HFFc6 (cell line): ENCODE measurements around the gene KLHDC7B. TPM values are rescaled to one million over a fixed set of nuclear protein-coding genes. Genes with fewer than 3 reads are reported as not detected.
"Not testable (repeated sequence)": the region's sequence is repeated elsewhere in the genome, so short reads cannot be mapped to it uniquely, and the experiment has no call there.

Experiments
- DNase-seq: peaks from one replicate; pipeline ENCODE4 v3.0.0-alpha.2; 2018
- H3K27ac Mint-ChIP-seq: 2 replicates; pipeline ENCODE4 v1.8.0; 2020; ENCODE audit warnings: mild to moderate bottlenecking, mixed read lengths
- H3K27me3 Mint-ChIP-seq: 2 replicates; pipeline ENCODE4 v1.8.0; 2021; ENCODE audit warnings: mild to moderate bottlenecking, moderate library complexity, mixed read lengths; ENCODE audit not compliant: insufficient read depth
- H3K36me3 Mint-ChIP-seq: 2 replicates; pipeline ENCODE4 v1.8.0; 2021; ENCODE audit warnings: low read depth, mixed read lengths
- H3K4me1 Mint-ChIP-seq: 2 replicates; pipeline ENCODE4 v1.8.0; 2020; ENCODE audit warnings: low read depth, mixed read lengths
- H3K4me3 Mint-ChIP-seq: 2 replicates; pipeline ENCODE4 v1.8.0; 2020; ENCODE audit warnings: mild to moderate bottlenecking, moderate library complexity, mixed read lengths
- H3K9me3 Mint-ChIP-seq: 2 replicates; pipeline ENCODE4 v1.8.0; 2020; ENCODE audit warnings: mild to moderate bottlenecking, mixed read lengths
- total RNA-seq, 6 experiments: library from RNA; stranded (reverse); fragmentation: NEBNext Ultra II Directional; extraction: Animal tissue kit (Norgen Biotek cat#: 25700); gene quantifications; 2 replicates in 1 of 6; 3 replicates in 5 of 6; pipeline ENCODE4 v1.2.3, GENCODE V29; 2021
- TF ChIP-seq, protein P1 (sequence below): fragments of 200-600 bp; sonication (generic); IDR thresholded peaks from 2 replicates; pipeline ENCODE4 v1.5.0; 2021; ENCODE audit warnings: antibody characterized with exemption, mild to moderate bottlenecking

The KLHDC7B gene
- total RNA-seq, 6 experiments from 2014 or later, result 0.05 TPM; not detected in 5

DNA sequence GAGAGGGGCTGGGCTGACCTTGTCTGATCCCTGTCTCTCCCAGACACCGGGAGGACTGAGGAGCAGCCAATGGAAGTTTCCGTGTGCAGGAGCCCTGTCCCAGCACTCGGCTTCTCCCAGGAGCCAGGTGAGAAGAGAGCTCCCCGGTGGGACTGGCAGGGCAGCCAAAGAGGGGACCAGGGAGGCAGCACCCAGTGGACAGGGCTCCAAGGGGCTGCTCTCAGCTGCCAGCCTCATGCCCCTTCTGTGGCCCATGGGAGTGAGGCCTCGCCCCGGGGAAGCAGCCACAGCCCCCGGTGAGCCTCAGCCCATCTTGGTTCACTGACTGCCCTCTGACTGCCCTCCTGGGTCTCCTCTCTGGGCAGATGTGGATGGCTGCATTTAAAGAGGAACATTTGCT lies 27.1 kb upstream of the KLHDC7B start:
- H3K36me3 Mint-ChIP-seq, result peaks cover 11% of the 10 kb centered on the region; the same call in 1 of the 2 replicates
- no peaks in the 10 kb centered on the region for H3K4me1 Mint-ChIP-seq
- H3K27me3 Mint-ChIP-seq, result no peaks in the 10 kb centered on the region
- TF ChIP-seq, protein P1, sequence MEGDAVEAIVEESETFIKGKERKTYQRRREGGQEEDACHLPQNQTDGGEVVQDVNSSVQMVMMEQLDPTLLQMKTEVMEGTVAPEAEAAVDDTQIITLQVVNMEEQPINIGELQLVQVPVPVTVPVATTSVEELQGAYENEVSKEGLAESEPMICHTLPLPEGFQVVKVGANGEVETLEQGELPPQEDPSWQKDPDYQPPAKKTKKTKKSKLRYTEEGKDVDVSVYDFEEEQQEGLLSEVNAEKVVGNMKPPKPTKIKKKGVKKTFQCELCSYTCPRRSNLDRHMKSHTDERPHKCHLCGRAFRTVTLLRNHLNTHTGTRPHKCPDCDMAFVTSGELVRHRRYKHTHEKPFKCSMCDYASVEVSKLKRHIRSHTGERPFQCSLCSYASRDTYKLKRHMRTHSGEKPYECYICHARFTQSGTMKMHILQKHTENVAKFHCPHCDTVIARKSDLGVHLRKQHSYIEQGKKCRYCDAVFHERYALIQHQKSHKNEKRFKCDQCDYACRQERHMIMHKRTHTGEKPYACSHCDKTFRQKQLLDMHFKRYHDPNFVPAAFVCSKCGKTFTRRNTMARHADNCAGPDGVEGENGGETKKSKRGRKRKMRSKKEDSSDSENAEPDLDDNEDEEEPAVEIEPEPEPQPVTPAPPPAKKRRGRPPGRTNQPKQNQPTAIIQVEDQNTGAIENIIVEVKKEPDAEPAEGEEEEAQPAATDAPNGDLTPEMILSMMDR, result no peak
- H3K4me3 Mint-ChIP-seq, result no peak overlapping the region
- DNase-seq, result no peak
- H3K9me3 Mint-ChIP-seq, result no peaks in the 10 kb centered on the region
- H3K27ac Mint-ChIP-seq, result no peak overlapping the region

DNA sequence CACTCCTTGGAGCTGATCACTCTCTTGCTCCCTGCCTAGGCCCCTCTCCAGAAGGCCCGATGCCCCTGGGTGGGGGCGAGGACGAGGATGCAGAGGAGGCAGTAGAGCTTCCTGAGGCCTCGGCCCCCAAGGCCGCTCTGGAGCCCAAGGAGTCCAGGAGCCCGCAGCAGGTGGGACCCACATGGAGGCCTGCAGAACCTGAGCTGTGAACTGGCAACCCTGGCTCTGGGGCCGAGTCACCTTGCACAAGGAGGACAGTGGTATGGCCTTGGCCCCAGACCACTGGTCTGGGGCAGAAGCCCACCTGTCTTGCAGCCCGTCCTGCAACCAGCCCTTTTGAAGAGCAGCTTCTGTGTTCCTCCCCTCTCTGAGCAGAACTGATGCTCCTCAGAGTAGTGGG lies 26.5 kb upstream of the KLHDC7B start:
- TF ChIP-seq, protein P1, result no peak
- H3K4me3 Mint-ChIP-seq, result no peak overlapping the region
- H3K27ac Mint-ChIP-seq, result no peak overlapping the region
- H3K4me1 Mint-ChIP-seq, result peaks cover under 1% of the 10 kb centered on the region; the same call in 1 of the 2 replicates
- DNase-seq, result no peak
- H3K9me3 Mint-ChIP-seq, result no peaks in the 10 kb centered on the region
- H3K27me3 Mint-ChIP-seq, result no peaks in the 10 kb centered on the region
- peaks cover 11% of the 10 kb centered on the region; the same call in 1 of the 2 replicates for H3K36me3 Mint-ChIP-seq

DNA sequence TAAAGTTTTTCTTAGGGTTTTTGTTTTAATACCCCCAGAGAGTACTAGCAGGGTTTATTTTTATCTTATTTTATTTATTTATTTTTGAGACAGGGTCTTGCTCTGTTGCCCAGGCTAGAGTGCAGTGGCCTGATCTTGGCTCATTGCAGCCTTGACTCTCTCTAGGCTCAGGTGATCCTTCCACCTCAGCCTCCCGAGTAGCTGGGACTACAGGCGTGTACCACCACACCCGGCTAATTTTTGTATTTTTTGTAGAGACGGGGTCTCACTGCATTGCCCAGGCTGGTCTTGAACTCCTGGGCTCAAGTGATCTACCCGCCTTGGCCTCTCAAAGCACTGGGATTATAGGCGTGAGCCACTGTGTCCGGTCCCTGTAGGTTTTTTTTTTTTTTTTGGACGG lies 25.5 kb upstream of the KLHDC7B start:
- not testable (repeated sequence) for DNase-seq, H3K9me3 Mint-ChIP-seq, H3K27ac Mint-ChIP-seq, H3K27me3 Mint-ChIP-seq, H3K4me1 Mint-ChIP-seq, H3K4me3 Mint-ChIP-seq
- peaks cover 14% of the 10 kb centered on the region for H3K36me3 Mint-ChIP-seq

DNA sequence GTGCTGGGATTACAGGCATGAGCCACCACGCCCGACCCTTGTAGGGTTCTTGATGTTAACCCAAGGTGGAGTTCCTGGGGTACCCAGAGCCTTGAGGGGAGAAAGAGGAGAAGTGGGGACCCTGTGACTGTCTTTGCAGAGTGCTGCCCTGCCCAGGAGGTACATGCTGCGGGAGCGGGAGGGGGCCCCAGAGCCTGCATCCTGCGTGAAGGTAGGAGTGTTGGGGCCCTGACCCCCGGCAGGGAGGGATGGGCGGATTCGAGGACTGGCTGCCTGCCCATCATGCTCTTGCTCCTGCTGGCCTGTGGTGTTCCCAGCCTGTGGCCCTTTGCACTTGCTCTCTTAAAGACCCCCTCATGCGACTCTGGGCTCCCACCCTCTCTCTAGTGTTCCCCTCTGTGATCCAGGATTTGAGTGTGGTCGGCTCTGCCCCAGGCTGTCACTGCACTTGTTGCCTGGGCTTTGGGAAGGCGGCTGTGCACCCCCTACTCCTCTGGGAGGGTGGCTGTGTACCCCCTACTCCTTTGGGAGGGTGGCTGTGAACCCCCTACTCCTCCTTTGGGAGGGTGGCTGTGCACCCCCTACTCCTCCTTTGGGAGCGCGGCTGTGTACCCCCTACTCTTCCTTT lies 24.8 kb upstream of the KLHDC7B start:
- H3K9me3 Mint-ChIP-seq, result no peaks in the 10 kb centered on the region
- H3K27me3 Mint-ChIP-seq, result no peaks in the 10 kb centered on the region
- TF ChIP-seq, protein P1, result no peak
- peaks cover 14% of the 10 kb centered on the region for H3K36me3 Mint-ChIP-seq
- H3K4me1 Mint-ChIP-seq, result peaks cover 9% of the 10 kb centered on the region
- H3K4me3 Mint-ChIP-seq, result no peak overlapping the region
- DNase-seq, result no peak
- no peak overlapping the region; the same call in 1 of the 2 replicates for H3K27ac Mint-ChIP-seq

DNA sequence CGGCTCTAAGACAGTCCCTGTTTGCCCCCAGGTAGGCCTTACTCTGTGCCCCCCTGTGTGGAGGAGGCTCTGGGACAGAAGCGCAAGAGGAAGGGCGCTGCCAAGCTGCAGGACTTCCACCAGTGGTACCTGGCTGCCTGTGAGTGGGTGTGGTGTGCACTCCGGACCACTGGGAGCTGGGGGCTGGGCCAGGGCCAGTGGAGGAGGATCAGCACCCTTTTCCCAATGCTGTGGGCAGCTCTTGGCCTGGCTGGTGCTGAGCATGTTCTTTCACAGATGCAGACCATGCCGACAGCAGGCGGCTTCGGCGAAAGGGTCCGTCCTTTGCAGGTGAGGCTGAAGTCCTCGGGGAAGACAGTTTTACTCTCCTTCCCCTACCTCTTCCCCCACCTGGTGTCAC lies 24.0 kb upstream of the KLHDC7B start:
- no peak overlapping the region for H3K27ac Mint-ChIP-seq
- peaks cover 10% of the 10 kb centered on the region for H3K4me1 Mint-ChIP-seq
- no peaks in the 10 kb centered on the region for H3K9me3 Mint-ChIP-seq
- H3K36me3 Mint-ChIP-seq, result peaks cover 14% of the 10 kb centered on the region
- H3K27me3 Mint-ChIP-seq, result no peaks in the 10 kb centered on the region
- no peak overlapping the region for H3K4me3 Mint-ChIP-seq
- DNase-seq, result no peak
- TF ChIP-seq, protein P1, result no peak

DNA sequence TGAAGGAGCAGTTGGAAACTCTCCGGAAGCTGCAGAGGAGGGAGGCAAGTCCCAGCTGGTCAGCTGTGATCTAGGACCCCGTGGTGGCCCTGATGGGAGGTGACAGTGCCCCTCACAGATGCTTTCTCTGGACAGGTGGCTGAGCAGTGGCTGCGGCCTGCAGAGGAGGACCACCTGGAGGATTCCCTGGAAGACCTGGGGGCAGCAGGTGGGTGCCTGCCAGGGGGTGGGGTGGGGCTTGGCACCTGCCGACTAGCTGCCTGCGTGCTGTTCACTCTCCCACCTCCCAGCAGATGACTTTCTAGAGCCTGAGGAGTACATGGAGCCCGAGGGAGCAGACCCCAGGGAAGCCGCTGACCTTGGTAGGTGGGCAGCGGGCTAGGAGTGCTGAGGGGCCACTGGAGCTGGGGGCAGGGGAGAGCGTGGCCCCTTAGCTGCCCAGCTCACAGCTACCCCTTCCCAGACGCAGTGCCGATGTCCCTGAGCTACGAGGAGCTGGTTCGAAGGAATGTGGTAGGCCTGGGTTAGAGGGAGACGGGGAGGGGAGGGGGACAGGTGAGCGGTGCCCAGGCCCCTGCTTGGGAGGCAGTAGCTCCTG lies 23.4 kb upstream of the KLHDC7B start:
- no peak overlapping the region for H3K4me3 Mint-ChIP-seq
- TF ChIP-seq, protein P1, result no peak
- H3K27me3 Mint-ChIP-seq, result peaks cover 2% of the 10 kb centered on the region; the same call in 1 of the 2 replicates
- H3K9me3 Mint-ChIP-seq, result no peaks in the 10 kb centered on the region
- H3K4me1 Mint-ChIP-seq, result peaks cover 16% of the 10 kb centered on the region
- peaks cover 14% of the 10 kb centered on the region for H3K36me3 Mint-ChIP-seq
- no peak overlapping the region for H3K27ac Mint-ChIP-seq
- no peak for DNase-seq
